Epithelial cell of proximal tubule (primary cell): ENCODE data around the gene SFXN5. TPM values are rescaled to one million over a fixed set of nuclear protein-coding genes. Genes with fewer than 3 reads are reported as not detected.
A peak's percentile ranks its signal among the peaks of the same experiment; 100 is the strongest.
"Not testable (repeated sequence)": the region's sequence is repeated elsewhere in the genome, so short reads cannot be mapped to it uniquely, and the experiment has no call there.

Source experiments
- DNase-seq: peaks from one replicate; pipeline ENCODE4 v3.0.0-alpha.2; 2011; ENCODE audit warnings: low read depth
- H3K4me3 ChIP-seq: 2 replicates; pipeline ENCODE4 v1.5.1; 2011; ENCODE audit warnings: low read depth, mild to moderate bottlenecking, low read length
- total RNA-seq: library from RNA; depleted of rRNA; stranded (reverse); fragments of >200 nt; gene quantifications from 2 replicates; pipeline ENCODE4 v1.2.3, GENCODE V29; 2015
- TF ChIP-seq, protein P1 (sequence below): conservative IDR thresholded peaks from 2 replicates; pipeline ENCODE4 v1.5.1; 2012; ENCODE audit warnings: low read depth, mild to moderate bottlenecking, low read length

The SFXN5 gene
- total RNA-seq, 1 donor from 2014 or later: 8.4 TPM

DNA sequence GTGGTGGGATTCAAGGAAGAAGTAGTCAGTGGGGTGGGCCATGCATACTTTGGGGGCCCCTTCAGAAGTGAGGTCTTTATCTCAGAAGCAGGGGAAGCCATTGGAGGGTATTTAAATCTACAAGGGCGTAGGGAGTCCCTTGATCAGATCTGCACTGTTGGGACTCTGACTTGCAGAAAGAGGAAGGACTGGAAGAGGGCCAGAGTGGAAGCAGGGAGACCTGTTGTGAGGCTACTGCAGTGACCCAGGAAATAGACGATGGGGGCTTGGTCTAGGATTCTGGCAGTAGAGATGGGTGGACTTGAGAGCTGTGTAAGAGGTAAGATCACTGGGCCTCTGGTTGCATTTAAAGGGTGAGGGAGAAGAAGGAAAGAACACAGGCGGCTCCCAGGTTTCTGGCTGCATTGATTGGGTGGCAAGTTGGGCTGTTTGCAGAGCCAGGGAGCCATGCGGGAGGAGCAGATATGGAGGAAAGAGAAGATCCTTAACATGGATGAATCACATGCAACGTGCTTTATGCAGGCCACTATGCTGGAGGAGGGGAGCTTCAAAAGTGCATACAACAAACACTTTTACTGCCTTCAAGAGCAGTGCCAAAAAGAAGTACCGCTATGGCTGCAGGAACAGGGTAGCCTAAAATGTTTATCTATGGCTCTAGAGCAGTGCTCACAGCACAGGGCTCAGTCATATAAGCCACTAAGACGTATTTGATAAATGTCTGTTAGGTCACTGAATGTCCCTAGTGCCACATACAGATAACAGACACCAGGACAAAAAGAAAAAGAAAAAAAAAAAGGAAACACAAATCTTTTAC is 2.3 kb downstream of the SFXN5 start:
- TF ChIP-seq, protein P1, sequence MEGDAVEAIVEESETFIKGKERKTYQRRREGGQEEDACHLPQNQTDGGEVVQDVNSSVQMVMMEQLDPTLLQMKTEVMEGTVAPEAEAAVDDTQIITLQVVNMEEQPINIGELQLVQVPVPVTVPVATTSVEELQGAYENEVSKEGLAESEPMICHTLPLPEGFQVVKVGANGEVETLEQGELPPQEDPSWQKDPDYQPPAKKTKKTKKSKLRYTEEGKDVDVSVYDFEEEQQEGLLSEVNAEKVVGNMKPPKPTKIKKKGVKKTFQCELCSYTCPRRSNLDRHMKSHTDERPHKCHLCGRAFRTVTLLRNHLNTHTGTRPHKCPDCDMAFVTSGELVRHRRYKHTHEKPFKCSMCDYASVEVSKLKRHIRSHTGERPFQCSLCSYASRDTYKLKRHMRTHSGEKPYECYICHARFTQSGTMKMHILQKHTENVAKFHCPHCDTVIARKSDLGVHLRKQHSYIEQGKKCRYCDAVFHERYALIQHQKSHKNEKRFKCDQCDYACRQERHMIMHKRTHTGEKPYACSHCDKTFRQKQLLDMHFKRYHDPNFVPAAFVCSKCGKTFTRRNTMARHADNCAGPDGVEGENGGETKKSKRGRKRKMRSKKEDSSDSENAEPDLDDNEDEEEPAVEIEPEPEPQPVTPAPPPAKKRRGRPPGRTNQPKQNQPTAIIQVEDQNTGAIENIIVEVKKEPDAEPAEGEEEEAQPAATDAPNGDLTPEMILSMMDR: no peak
- peak overlapping the region; percentile 88 for H3K4me3 ChIP-seq
- DNase-seq: no peak

DNA sequence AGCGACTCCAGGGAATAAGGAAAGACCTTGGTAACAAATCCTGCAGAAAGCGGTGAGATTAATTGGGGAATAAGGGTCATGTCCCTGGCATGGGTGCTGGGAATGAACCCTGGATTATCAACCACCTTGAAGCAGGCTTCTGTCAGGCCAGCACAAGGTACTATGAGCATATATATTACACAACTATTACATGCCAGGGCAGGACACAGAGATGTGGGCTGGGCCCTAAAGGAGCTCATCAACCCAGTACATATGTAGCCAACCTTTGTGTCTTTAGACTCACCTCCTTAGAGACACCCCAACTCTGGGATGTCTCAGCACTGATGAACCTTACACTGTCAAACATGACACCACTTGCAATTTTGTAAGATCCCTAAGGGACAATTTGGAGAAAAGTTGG is 3.4 kb downstream of the SFXN5 start:
- H3K4me3 ChIP-seq: no peak overlapping the region
- TF ChIP-seq, protein P1: no peak
- DNase-seq: no peak

DNA sequence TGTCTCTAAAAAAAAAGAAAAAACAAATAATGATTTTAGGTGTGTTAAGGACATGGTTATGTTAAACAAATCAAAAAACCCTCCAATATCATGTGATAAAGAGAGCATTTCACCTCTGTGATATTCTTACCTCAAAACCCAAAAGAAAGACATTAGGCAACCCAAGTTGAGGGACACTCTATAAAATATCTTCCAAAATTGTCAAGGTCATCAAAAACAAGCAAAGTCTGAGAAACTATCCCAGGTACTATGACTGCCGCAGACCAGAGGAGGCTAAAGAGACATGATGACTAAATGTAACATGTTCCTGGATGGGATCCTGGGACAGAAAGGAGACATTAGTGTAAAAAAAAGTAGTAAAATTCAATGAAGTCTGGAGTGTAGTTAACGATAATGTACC is 4.5 kb downstream of the SFXN5 start:
- TF ChIP-seq, protein P1: no peak
- no peak overlapping the region for H3K4me3 ChIP-seq
- no peak for DNase-seq

DNA sequence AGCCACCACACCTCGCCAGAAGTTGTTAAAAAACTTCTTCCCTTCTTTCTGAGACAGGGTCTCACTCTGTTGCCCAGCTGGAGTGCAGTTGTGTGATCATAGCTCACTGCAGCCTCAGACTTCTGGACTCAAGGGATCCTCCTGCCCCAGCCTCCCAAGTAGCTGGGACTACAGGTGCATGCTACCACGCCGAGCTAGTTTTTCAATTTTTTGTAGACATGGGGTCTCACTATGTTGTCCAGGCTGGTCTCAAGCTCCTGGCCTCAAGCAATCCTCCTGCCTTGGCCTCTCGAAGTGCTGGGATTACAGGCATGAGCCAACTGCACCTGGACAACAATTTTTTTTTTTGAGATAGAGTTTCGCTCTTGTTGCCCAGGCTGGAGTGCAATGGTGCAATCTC is 6.4 kb downstream of the SFXN5 start:
- not testable (repeated sequence) for DNase-seq, H3K4me3 ChIP-seq

DNA sequence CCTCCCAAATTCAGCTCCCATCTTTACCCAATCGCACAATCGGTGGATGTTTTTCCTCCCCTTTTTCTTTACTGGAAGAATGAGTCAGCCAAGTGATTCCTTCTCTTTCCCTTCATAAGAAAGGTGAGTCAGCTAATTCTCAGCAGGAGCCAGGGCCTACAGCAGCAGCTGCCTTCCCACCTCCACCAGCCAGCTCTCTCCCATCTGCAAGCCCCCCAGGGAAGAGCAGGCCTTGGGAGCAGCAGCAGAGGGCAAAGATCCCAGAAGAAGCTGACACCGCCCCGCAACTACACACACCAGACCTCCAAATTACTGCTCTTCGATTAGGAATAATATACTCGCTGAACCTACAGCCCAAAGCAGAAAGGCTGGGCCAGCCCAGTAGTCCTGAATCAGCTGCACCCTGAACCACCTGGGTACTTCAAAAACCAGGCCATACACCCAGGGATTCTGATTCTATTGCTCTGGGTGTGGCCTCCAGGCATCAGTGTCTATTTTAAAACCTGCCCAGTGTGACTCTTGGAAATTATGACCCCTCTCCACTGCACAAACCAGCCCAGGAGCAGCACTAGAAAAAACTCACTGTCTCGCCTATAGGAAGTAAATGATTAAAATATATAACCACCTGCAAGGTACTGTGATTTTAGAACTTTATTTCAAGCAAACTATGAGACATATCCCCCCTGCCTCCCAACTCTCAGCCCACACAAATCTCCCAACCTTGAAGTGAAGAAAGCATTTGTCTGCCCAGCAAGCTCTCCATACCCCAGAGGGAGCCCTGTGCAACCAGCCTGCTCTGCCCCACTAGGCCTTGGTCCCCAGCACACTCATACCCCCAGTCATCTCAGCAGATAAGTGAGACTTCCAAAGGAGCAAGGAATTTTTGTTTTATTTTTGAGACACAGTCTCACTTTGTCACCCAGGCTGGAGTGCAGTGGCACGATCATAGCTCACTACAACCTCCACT is 7.3 kb downstream of the SFXN5 start:
- DNase-seq: no peak
- no peak overlapping the region for H3K4me3 ChIP-seq
- TF ChIP-seq, protein P1: no peak

DNA sequence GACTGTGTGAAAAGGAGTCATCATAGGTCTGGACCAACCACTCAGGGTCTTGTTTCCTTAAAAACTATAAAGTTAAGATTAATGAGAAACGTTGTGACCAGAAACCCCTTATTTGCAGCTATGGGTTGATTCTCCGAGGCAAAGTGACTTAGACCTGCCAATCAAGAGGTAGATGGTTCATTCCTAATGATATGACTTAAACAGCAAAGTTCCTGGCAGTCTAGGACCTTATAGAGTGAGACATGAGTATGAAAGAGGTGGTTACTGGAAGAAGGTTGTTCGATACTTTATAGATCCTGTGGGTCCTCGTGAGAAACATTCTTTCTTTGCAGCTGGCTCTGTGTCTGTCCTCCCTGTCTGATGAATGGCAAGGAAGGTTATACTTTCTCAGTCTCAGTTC is 8.0 kb downstream of the SFXN5 start:
- H3K4me3 ChIP-seq: no peak overlapping the region
- TF ChIP-seq, protein P1: no peak
- DNase-seq: no peak

DNA sequence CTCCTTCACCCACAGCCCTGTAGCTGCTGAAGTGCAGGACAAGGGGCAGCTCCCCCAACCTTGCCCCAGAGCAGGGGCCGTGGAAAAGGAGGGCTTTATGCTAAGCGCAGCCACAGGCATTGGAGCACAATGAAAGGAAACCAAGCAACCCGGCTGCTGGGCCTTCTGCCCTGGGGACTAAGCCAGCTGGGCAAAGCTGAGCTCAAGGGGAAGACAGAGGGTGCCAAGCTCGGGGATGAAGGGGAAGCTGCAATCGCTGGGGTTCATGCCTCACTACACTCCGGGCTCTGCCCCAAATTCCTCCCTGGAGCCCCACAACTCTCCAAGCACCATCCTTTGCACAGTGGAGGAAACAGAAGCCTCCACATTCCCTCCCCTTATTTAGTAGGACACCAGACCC is 12.4 kb downstream of the SFXN5 start:
- H3K4me3 ChIP-seq: no peak overlapping the region
- no peak for DNase-seq
- TF ChIP-seq, protein P1: no peak
